K562 (cell line): ENCODE results near the gene SPHKAP.

Experiments
- EGR1 ChIP-seq: fragments of 450-650 bp; conservative IDR thresholded peaks from 2 replicates; pipeline ENCODE4 v1.6.1; 2017; ENCODE audit warnings: mild to moderate bottlenecking
- EZH2 ChIP-seq: IDR thresholded peaks from 2 replicates; pipeline ENCODE4 v1.6.1; 2012; ENCODE audit warnings: low read depth, mild to moderate bottlenecking, inconsistent platforms, low read length, borderline replicate concordance
- LARP7 ChIP-seq: fragments of 450-650 bp; IDR thresholded peaks from 2 replicates; pipeline ENCODE4 v1.6.1; 2016
- MAFF ChIP-seq: IDR thresholded peaks from 2 replicates; pipeline ENCODE4 v1.6.1; 2012; ENCODE audit warnings: low read length, improper control_type of control experiment
- POLR2A ChIP-seq: fragments of 450-650 bp; conservative IDR thresholded peaks from 2 replicates; pipeline ENCODE4 v1.6.1; 2016
- POLR2AphosphoS5 ChIP-seq: IDR thresholded peaks from 2 replicates; pipeline ENCODE4 v1.6.1; 2011; ENCODE audit warnings: mild to moderate bottlenecking, low read depth, low read length, moderate library complexity; ENCODE audit not compliant: control insufficient read depth, insufficient read depth
- RFX1 ChIP-seq: fragments of 450-650 bp; IDR thresholded peaks from 2 replicates; pipeline ENCODE4 v1.6.1; 2016; ENCODE audit warnings: mild to moderate bottlenecking, moderate library complexity
- SP2 ChIP-seq: IDR thresholded peaks from 2 replicates; pipeline ENCODE4 v1.6.1; 2011; ENCODE audit warnings: mild to moderate bottlenecking, low read depth, low read length, moderate library complexity; ENCODE audit not compliant: poor library complexity, severe bottlenecking; ENCODE audit errors: extremely low read depth
- ZNF263 ChIP-seq: sonication (generic); formaldehyde crosslinking; IDR thresholded peaks from 2 replicates; pipeline ENCODE4 v1.8.0; 2022; ENCODE audit warnings: mild to moderate bottlenecking, missing genetic modification reagents, borderline replicate concordance
- ZNF589 ChIP-seq: fragments of 200-800 bp; sonication (Bioruptor generic); IDR thresholded peaks from 2 replicates; pipeline ENCODE4 v1.6.1; 2016; ENCODE audit warnings: low read depth, missing genetic modification characterization, missing compliant biosample characterization
- ZNF668 ChIP-seq: fragments of 250-450 bp; sonication (Bioruptor Pico); IDR thresholded peaks from 2 replicates; pipeline ENCODE4 v1.8.0; 2022; ENCODE audit warnings: mild to moderate bottlenecking, inconsistent platforms
- TF ChIP-seq, protein P1 (sequence below), 2 experiments: fragments of 450-650 bp in 1 of 2; sonication (generic) in 1 of 2; formaldehyde crosslinking in 1 of 2; IDR thresholded peaks in 1 of 2; conservative IDR thresholded peaks in 1 of 2; 2 replicates each; pipeline versions ENCODE4 v1.6.1 to v1.8.1; 2016 to 2023; ENCODE audit warnings: mild to moderate bottlenecking in 2 of 2, moderate library complexity in 2 of 2, inconsistent platforms in 1 of 2, missing genetic modification reagents in 1 of 2
- TF ChIP-seq, protein P2 (sequence below): sonication (generic); formaldehyde crosslinking; IDR thresholded peaks from 2 replicates; pipeline ENCODE4 v1.4.0; 2020; ENCODE audit warnings: mild to moderate bottlenecking, missing genetic modification reagents
- TF ChIP-seq, protein P3 (sequence below), 3 experiments: IDR thresholded peaks in 2 of 3; conservative IDR thresholded peaks in 1 of 3; 2 replicates each; pipeline ENCODE4 v1.5.1; 2011 to 2012; ENCODE audit warnings: low read length in 3 of 3, mild to moderate bottlenecking in 3 of 3, control low read depth in 2 of 3, improper control_type of control experiment in 1 of 3, inconsistent platforms in 1 of 3, low read depth in 1 of 3, mixed read lengths in 1 of 3, moderate library complexity in 1 of 3; ENCODE audit not compliant: insufficient read depth in 2 of 3

DNA sequence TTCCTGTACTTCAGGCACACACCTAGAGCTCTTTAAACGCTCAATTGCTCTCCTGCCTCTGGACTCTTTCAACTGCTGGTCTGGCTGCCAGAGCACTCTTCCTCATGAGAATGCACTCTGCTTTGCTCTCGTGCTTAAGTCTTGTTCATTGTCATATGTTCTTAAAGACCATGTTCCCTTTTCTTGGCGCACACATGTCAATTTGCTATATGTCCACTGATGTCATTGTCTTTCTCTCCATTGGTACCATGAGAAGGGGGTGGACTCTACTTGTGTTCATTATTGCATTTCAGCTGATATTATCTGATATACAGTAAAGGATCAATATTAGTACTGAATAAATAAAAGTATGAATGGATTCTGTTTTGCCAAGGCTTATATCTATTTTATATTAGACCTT lies 16.8 kb downstream of the SPHKAP start:
- TF ChIP-seq EGR1 (no peak), MAFF (no peak), EZH2 (no peak), SP2 (no peak), ZNF589 (CRISPR knock-in tag) (no peak), POLR2AphosphoS5 (no peak), LARP7 (no peak), ZNF668 (no peak), ZNF263 (CRISPR knock-in tag) (no peak), RFX1 (no peak), POLR2A (no peak)
- TF ChIP-seq, protein P1, sequence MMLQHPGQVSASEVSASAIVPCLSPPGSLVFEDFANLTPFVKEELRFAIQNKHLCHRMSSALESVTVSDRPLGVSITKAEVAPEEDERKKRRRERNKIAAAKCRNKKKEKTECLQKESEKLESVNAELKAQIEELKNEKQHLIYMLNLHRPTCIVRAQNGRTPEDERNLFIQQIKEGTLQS (IDR thresholded peaks at IDR 0.05) = no peak
- TF ChIP-seq, protein P1 (CRISPR knock-in tag; conservative IDR thresholded peaks at IDR 0.05) = no peak
- TF ChIP-seq, protein P2, sequence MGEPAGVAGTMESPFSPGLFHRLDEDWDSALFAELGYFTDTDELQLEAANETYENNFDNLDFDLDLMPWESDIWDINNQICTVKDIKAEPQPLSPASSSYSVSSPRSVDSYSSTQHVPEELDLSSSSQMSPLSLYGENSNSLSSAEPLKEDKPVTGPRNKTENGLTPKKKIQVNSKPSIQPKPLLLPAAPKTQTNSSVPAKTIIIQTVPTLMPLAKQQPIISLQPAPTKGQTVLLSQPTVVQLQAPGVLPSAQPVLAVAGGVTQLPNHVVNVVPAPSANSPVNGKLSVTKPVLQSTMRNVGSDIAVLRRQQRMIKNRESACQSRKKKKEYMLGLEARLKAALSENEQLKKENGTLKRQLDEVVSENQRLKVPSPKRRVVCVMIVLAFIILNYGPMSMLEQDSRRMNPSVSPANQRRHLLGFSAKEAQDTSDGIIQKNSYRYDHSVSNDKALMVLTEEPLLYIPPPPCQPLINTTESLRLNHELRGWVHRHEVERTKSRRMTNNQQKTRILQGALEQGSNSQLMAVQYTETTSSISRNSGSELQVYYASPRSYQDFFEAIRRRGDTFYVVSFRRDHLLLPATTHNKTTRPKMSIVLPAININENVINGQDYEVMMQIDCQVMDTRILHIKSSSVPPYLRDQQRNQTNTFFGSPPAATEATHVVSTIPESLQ = no peak
- TF ChIP-seq, protein P3, sequence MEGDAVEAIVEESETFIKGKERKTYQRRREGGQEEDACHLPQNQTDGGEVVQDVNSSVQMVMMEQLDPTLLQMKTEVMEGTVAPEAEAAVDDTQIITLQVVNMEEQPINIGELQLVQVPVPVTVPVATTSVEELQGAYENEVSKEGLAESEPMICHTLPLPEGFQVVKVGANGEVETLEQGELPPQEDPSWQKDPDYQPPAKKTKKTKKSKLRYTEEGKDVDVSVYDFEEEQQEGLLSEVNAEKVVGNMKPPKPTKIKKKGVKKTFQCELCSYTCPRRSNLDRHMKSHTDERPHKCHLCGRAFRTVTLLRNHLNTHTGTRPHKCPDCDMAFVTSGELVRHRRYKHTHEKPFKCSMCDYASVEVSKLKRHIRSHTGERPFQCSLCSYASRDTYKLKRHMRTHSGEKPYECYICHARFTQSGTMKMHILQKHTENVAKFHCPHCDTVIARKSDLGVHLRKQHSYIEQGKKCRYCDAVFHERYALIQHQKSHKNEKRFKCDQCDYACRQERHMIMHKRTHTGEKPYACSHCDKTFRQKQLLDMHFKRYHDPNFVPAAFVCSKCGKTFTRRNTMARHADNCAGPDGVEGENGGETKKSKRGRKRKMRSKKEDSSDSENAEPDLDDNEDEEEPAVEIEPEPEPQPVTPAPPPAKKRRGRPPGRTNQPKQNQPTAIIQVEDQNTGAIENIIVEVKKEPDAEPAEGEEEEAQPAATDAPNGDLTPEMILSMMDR (IDR thresholded peaks at IDR 0.05 in 2 of 3, conservative IDR thresholded peaks at IDR 0.05 in 1 of 3; ENCODE audit: insufficient read depth in 2 of 3, low read depth in 1 of 3, low read length in 3 of 3) = no peak
